Endodermal cell (in vitro differentiated cells): ENCODE measurements around the gene TRUB2. TPM values are rescaled to one million over a fixed set of nuclear protein-coding genes. Genes with fewer than 3 reads are reported as not detected.

Experiments
- DNase-seq: peaks from one replicate; pipeline ENCODE4 v3.0.0-alpha.2; 2017
- H3K27ac ChIP-seq: 2 replicates; pipeline ENCODE4 v1.5.1; 2013; ENCODE audit warnings: mild to moderate bottlenecking, low read depth, low read length, moderate library complexity
- H3K27me3 ChIP-seq: 2 replicates; pipeline ENCODE4 v1.6.1; 2013; ENCODE audit warnings: mild to moderate bottlenecking, low read length, moderate library complexity; ENCODE audit not compliant: insufficient read depth, control insufficient read depth, poor library complexity, severe bottlenecking
- H3K36me3 ChIP-seq: 2 replicates; pipeline ENCODE4 v1.7.0; 2013; ENCODE audit warnings: mild to moderate bottlenecking, low read length, moderate library complexity; ENCODE audit not compliant: control insufficient read depth, insufficient read depth
- H3K4me1 ChIP-seq: one replicate; pipeline ENCODE4 v1.7.0; 2013; ENCODE audit warnings: low read length; ENCODE audit not compliant: control insufficient read depth, insufficient read depth
- H3K4me3 ChIP-seq: 2 replicates; pipeline ENCODE4 v1.5.1; 2013; ENCODE audit warnings: mild to moderate bottlenecking, low read length, moderate library complexity
- H3K9ac ChIP-seq: 2 replicates; pipeline ENCODE4 v1.6.1; 2013; ENCODE audit warnings: mild to moderate bottlenecking, low read length, moderate library complexity; ENCODE audit not compliant: poor library complexity, severe bottlenecking; ENCODE audit errors: extremely low read depth
- H3K9me3 ChIP-seq: 2 replicates; pipeline ENCODE4 v1.6.1; 2013; ENCODE audit warnings: mild to moderate bottlenecking, low read length, moderate library complexity; ENCODE audit not compliant: control insufficient read depth
- H3K27ac Mint-ChIP-seq: 2 replicates; pipeline ENCODE4 v1.8.0; 2020; ENCODE audit warnings: mixed read lengths
- H3K27me3 Mint-ChIP-seq: 2 replicates; pipeline ENCODE4 v1.8.0; 2021; ENCODE audit warnings: mild to moderate bottlenecking, mixed read lengths; ENCODE audit not compliant: insufficient read depth
- H3K36me3 Mint-ChIP-seq: 2 replicates; pipeline ENCODE4 v1.8.0; 2020; ENCODE audit warnings: low read depth, mixed read lengths
- H3K4me1 Mint-ChIP-seq: 2 replicates; pipeline ENCODE4 v1.8.0; 2020; ENCODE audit warnings: mixed read lengths
- H3K4me3 Mint-ChIP-seq: 2 replicates; pipeline ENCODE4 v1.8.0; 2020; ENCODE audit warnings: mild to moderate bottlenecking, moderate library complexity, mixed read lengths
- H3K9me3 Mint-ChIP-seq: 2 replicates; pipeline ENCODE4 v1.8.0; 2020; ENCODE audit warnings: mild to moderate bottlenecking, mixed read lengths
- WGBS, 2 experiments: methylation state at CpG; one replicate each; pipeline versions ENCODE4 v1.1.5 to v1.1.7; 2013; ENCODE audit warnings: missing lambda C conversion rate in 2 of 2, mixed read lengths in 1 of 2; ENCODE audit not compliant: insufficient coverage in 1 of 2, insufficient read length in 1 of 2; 5-methylcytosine and 5-hydroxymethylcytosine counted together
- total RNA-seq, 2 donors: library from RNA; stranded (reverse); fragmentation: NEBNext Ultra II Directional in 1 of 2; extraction: Animal tissue kit (Norgen Biotek cat#: 25700) in 1 of 2; gene quantifications; 2 replicates in 1 of 2; 3 replicates in 1 of 2; pipeline ENCODE4 v1.2.1, GENCODE V29; 2021
- TF ChIP-seq, protein P1 (sequence below): fragments of 200-600 bp; sonication (generic); conservative IDR thresholded peaks from 2 replicates; pipeline ENCODE4 v1.5.0; 2021; ENCODE audit warnings: antibody characterized with exemption, mild to moderate bottlenecking

The TRUB2 gene
- total RNA-seq, 2 donors from 2014 or later: 30.6 to 31.8 TPM

DNA sequence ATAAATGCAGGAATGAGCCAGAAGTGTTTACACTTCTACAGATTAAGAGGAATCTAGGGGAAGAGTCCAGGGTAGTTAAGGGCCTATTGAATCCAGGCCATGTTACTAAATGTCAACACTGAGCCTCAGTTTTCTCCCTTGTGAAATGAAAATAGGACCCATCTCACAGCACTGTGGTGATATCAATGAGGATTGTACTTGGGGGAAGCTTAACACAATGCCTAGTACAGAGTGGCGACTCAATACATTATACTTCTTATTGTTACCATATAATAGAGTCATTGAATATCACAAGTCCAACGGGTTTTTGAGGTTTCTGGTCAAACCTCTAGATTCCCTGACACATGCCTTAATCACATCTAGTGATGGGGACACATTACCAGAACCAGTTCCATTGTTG is 4.6 kb downstream of the TRUB2 start:
- no peaks in the 10 kb centered on the region for H3K4me1 ChIP-seq
- no peaks in the 10 kb centered on the region for H3K27me3 Mint-ChIP-seq
- 90 to 93% methylated on average over 1 to 2 of the region's 2 CpGs for WGBS, 2 experiments
- H3K27ac ChIP-seq: no peak overlapping the region
- H3K27me3 ChIP-seq: no peaks in the 10 kb centered on the region
- no peak overlapping the region for H3K27ac Mint-ChIP-seq
- TF ChIP-seq, protein P1, sequence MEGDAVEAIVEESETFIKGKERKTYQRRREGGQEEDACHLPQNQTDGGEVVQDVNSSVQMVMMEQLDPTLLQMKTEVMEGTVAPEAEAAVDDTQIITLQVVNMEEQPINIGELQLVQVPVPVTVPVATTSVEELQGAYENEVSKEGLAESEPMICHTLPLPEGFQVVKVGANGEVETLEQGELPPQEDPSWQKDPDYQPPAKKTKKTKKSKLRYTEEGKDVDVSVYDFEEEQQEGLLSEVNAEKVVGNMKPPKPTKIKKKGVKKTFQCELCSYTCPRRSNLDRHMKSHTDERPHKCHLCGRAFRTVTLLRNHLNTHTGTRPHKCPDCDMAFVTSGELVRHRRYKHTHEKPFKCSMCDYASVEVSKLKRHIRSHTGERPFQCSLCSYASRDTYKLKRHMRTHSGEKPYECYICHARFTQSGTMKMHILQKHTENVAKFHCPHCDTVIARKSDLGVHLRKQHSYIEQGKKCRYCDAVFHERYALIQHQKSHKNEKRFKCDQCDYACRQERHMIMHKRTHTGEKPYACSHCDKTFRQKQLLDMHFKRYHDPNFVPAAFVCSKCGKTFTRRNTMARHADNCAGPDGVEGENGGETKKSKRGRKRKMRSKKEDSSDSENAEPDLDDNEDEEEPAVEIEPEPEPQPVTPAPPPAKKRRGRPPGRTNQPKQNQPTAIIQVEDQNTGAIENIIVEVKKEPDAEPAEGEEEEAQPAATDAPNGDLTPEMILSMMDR: no peak
- H3K9me3 Mint-ChIP-seq: no peaks in the 10 kb centered on the region
- no peak overlapping the region for H3K4me3 Mint-ChIP-seq
- H3K4me1 Mint-ChIP-seq: no peaks in the 10 kb centered on the region
- peaks cover 28% of the 10 kb centered on the region for H3K36me3 ChIP-seq
- H3K4me3 ChIP-seq: no peak overlapping the region
- no peaks in the 10 kb centered on the region for H3K9me3 ChIP-seq
- DNase-seq: no peak
- peaks cover 44% of the 10 kb centered on the region for H3K36me3 Mint-ChIP-seq
- no peak overlapping the region for H3K9ac ChIP-seq

DNA sequence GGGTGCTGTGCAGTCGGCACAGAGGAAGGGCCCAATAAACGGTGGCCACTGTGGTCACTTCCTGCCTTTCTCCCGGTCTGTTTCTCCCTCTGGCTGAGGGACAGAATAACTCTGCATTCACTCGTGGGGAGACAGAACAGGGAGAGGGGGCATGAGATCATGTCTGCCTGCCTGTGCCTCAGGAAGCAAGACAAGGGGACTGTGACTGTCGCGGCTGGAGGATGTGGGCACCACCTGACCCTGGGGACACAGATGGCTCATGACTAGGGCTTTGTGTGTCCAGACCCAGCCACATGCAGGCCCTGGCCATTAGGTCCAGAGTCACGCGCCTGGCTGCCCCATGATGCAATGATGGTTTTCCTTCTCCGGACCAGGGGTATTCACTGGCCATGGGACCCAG is 5.8 kb downstream of the TRUB2 start:
- Histone ChIP-seq H3K27ac (no peak overlapping the region), H3K4me3 (no peak overlapping the region), H3K36me3 (peaks cover 29% of the 10 kb centered on the region), H3K27me3 (no peaks in the 10 kb centered on the region), H3K9ac (no peak overlapping the region), H3K4me1 (no peaks in the 10 kb centered on the region), H3K9me3 (no peaks in the 10 kb centered on the region)
- H3K36me3 Mint-ChIP-seq: peaks cover 46% of the 10 kb centered on the region
- no peaks in the 10 kb centered on the region for H3K4me1 Mint-ChIP-seq
- no peaks in the 10 kb centered on the region for H3K9me3 Mint-ChIP-seq
- no peak for DNase-seq
- no peak overlapping the region for H3K4me3 Mint-ChIP-seq
- H3K27me3 Mint-ChIP-seq: no peaks in the 10 kb centered on the region
- TF ChIP-seq, protein P1: no peak
- WGBS, 2 experiments: 94% methylated on average over 7 to 9 of the region's 9 CpGs
- H3K27ac Mint-ChIP-seq: no peak overlapping the region

DNA sequence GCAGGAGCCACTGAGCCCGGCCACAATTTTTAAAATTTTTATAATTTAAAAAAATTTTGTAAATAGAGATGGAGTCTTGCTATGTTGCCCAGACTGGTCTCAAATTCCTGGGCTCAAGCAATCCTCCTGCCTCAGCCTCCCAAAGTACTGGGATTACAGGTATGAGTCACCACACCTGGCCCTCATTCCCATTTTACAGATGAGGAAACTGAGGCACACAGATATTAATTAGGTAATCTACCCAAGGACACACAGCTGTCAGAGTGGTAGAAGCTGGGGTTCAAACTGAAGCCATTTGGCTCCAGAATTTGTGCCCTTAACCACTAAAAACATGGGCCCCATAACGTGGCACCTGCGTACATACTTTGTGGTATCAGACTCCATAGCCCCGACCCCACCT is 7.5 kb downstream of the TRUB2 start:
- Histone ChIP-seq H3K4me3 (no peak overlapping the region), H3K4me1 (no peaks in the 10 kb centered on the region), H3K9ac (no peak overlapping the region), H3K27ac (no peak overlapping the region), H3K9me3 (no peaks in the 10 kb centered on the region), H3K36me3 (peaks cover 44% of the 10 kb centered on the region), H3K27me3 (no peaks in the 10 kb centered on the region)
- no peaks in the 10 kb centered on the region for H3K9me3 Mint-ChIP-seq
- no peak for DNase-seq
- no peak overlapping the region for H3K27ac Mint-ChIP-seq
- no peaks in the 10 kb centered on the region for H3K27me3 Mint-ChIP-seq
- 96 to 97% methylated on average over 3 of the region's 4 CpGs for WGBS, 2 experiments
- no peak overlapping the region for H3K4me3 Mint-ChIP-seq
- no peaks in the 10 kb centered on the region for H3K4me1 Mint-ChIP-seq
- peaks cover 61% of the 10 kb centered on the region for H3K36me3 Mint-ChIP-seq
- TF ChIP-seq, protein P1: no peak
